Measurements from ENCODE around the gene RHBDF2.

- TF ChIP-seq POLR2A (IDR thresholded peaks at IDR 0.05) = no peak
- TF ChIP-seq CTCF (IDR thresholded peaks at IDR 0.05) = no peak
These were observed 56.5 kb downstream of the RHBDF2 start for GRCh38 chr17:76444518-76445311.
